Stimulated activated CD4-positive, alpha-beta T cell treated with anti-CD3 and anti-CD28 coated beads, Interleukin-2, amount 100 ng/mL, for 4 hours (primary cell): ENCODE results near the gene UTP11.

Source experiments
- DNase-seq: peaks from one replicate; pipeline ENCODE4 v3.0.0-alpha.2; 2020; ENCODE audit warnings: low read depth

The UTP11 gene

DNA sequence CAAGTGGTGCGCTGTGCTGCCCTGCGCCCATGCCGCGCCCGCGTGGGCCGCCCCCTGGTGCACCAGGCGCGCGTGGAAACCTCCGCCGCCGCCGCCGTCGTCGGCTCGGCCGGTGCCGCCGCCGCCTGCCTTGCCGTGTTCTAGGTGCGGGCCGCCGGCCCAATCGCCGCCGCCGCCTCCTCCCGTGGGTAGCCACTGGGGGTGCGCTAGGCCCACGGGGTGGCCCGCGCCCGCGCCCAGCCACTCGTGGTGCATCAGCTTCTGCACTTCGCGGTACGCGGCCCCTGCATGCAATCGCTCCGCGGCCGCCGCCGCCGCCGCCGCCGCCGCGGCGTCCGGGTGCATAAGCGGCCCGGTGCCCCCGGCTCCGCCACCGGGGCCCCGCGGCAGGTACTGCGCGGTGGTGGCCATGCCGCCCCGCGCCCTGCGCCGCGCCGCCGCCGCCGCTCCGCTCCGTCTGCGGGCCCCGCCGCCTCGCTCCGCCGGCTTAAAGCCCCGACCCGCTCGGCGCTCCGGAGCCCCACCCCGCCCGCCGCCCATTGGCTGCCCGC is 33.9 kb downstream of the UTP11 start, which contains the start of gene POU3F1:
Gene POU3F1 (minus strand): TSS at position 461 of the 551 bp plus-strand sequence. CDS start 50 bp downstream, at position 411.
- no peak for DNase-seq

DNA sequence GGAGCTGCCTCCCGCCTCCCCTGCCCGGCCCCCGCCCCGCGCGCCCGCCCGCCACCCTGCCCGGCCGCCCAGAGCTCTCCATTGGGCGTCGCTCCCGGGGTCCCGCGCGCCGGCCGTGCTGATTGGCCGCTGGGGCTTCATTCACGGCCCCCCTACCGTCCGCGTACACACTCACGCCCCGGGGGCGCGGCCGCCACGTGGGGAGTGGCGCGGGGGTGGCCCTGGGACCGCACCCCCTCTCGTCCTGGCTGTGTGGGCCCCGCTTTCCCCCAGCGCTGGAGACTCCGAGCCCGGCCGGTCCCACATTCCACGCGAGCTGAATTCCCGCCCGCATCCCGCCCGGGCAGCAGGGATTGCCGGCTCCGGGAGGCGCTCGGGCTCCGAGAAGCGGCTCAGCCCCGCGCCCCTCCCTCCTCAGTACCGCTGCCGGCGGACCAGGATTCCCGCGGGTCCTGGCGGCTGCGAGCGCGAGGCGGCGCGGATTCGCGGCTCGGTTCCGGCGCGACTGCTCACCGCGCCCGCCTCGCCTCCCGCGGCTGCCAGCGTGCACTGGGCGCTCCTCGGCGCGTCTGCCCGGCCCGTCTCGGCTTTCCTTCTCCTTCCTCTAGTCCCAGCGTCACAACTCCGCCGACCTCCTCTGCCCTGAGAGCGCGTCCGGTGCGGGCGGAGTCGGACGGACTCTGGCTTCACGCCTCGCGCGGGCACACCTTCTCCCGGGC is 34.5 kb downstream of the UTP11 start:
- DNase-seq = peak; percentile 71

DNA sequence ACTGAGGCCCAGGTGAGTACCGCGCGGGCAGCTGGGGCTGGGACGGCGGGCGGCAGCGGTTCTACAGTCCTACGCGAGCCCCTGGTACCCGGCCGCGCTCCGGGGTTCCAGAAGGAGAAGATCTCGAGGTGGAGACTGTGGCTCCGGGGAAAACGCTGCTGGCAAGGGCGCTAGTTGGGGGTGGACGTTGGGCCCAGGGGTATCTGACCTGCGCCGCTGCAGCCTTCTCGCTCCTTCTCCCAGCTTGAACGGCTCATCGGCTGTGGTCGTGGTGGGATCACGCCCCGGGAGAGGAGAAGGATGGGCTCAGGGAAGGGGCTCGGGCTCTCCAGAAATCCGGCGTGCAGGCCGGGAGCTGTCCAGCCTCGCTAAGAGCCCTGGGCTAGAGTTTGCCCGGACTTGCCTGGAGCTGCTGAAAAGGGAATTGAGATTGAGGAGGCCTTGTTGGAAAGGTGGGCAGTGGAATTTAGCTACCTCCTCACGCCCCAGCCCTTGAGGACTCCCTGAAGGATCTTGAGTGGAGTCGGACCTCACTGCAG is 35.1 kb downstream of the UTP11 start:
- no peak for DNase-seq

DNA sequence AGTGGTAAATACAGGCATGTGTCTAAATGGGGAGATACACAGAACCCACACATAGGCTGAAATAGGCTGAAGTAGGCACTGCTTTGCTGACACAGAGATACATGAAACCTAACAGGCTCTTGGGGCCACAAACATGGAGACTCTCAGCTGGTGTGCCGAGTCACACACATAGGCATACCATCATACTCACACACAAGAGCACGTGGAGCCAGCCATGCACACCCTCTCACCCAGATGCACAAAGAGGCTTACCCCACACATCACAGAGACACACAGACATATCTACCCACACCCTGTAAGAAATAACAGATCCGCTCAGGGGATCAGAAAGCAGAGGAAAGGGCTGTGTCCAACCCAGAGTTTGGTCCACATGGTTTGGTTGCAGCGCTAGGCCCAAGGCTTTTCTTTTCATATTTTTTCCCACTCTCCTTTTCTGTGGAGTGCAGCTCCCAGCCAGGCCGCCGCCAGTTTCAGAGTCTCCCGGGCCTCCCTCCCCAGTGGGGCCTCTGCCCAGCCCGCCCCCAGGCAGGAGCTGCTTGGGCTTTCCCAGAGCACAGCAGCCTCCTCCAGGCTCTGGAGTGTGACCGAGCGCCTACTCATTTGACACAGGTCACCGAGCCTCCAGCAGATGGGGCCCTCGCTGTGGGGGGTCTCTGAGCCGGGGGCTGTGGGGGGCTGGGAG is 38.0 kb downstream of the UTP11 start:
- no peak for DNase-seq

DNA sequence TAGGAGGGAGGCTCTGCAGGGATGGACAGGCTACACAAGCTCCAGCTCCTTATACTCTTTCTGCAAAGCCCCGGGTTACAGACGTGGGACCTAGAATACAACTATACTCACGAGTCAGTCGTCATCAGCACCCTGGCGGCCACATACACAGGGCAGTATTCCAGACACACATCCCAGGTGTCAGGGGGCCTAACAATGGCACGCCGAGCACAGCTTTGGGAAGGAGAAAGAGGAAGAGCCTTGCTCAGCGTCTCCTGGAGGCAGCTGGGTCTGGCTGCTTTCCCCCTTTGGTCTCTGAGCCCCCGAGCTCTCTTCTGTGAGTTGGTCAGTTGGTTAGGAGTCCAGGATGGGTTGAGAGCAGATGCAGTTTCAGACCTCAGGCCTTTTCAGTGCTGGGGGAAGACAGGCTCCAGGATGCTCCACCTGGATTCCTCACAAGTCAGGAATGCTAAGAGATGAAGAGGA is 38.6 kb downstream of the UTP11 start:
- DNase-seq = no peak

DNA sequence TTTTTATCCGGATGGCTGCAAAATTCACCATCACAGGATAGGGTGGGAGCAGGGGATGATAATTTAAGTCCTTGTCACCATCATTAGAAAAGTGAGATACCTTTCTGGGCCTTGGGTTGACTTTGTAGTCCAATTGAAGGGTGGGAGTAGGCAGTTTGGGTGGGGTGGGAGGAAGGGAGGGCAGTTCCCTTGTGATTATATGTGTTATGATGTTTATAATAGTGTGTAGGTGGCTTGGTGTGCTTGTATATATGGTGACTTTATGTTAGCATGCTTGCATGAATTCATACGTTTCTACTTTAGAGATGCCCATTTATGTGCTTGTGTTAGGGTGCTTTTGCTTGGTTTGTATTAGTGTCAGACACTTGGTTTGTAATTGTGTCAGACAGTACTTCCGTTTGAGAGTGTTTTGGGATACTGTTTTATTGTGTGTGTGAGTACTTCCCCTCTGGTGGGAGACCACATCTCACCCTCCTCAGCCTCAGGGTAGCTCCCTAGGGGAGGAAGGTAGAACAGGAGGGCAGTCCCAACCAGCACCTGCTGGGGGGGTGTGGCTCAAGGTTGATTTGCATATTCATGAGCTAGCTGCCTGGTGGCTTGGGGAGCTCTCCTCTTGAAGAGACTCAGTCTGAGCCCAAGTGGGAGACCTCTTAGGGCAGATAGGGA is 40.3 kb downstream of the UTP11 start:
- DNase-seq = no peak

DNA sequence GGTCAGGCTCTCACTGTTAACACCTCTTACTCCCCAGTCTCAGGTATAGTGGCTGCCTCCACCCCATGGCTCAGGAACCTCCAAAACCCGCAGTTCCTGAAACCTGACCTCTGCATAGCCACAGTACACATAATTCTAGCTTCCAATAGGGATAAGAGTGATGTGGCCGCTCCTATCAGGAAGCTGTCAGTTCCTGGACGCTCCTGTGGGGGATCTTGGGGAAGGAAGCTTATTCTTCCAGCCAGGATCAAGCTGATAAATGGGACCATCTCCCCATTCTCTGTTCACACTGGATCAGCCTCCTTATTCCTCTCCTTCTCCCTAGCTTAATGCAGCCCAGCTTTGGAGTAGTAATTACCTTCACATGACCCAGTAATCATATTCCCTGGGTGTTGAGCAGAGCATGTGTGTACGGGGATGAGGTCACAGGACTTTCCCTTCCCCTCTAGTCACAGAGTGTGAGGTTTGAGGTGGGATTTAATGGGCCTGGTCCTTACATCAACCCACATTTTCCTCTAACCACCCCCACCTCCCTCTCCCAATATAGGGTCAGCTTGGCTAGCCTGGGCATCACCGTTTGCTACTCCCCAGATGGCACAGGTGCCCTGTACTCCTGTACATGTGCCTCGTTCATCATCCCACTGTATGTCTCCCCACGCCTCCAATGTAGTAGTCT is 41.0 kb downstream of the UTP11 start:
- DNase-seq = no peak

DNA sequence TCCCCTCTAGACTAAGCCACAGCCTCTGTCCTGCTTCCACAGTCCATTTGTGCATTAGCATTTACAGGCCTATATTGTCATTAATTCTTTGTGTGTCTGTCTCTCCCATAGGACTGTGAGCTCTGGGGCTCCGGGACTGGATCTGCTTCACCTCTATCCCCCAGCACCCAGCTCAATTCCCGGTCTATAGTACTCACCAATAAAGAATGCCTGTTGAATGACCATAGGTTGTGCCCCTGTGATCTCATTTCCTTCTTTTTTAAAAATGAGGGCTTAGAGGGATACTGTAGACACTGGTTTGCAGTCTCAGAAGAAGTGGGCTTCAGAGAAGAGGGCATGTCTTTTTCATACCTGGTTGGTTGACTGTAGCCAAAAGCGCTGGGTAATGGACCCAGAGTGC is 42.9 kb downstream of the UTP11 start:
- no peak for DNase-seq

DNA sequence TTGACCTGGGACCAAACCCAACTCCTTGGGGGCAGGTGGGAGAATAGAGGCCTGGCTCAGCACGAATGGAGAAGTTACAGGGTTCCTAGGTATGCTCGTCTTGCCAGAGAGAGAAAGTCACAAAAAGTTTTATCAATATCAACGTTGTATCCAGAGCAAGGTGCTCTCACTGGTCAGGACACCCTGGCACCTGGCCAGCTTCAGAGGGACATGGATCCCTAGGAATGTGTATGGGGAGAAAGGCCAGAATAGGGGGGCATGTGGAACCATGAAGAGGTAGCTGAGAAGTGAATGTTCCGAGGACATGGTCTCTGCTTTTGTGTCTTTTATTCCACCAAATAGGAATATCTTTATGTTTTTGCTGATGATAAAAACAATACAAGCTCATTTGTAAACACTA is 43.4 kb downstream of the UTP11 start:
- no peak for DNase-seq

DNA sequence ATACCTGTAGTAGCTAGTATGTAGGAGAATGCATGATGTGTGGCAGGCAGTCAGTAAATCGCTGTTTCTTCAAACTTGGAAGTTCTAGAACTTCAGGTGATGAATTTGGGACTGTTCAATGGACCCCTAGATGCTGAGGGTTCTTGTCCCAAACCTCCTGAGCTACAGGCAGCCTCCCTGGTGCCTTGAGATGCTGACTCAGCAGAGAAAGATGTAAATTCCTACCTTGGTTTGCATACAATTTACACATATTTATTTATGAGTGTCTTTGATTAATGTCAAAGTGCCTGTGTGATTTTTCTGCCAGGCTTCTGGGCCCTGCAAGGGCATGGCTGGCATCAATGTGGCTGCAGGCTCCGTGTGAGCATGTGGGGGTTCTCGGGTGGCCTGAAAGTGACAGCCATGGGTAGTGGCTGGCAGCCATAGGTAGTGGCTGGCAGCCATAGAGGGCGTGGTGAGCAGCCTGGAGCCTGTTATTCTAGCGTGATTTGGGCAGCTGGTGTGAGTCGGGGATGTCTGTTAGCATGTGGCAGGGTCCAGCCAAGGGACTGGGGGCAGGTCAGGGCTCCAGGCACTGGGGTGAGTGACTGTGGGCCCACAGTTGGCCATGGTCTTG is 47.2 kb downstream of the UTP11 start:
- DNase-seq = no peak

DNA sequence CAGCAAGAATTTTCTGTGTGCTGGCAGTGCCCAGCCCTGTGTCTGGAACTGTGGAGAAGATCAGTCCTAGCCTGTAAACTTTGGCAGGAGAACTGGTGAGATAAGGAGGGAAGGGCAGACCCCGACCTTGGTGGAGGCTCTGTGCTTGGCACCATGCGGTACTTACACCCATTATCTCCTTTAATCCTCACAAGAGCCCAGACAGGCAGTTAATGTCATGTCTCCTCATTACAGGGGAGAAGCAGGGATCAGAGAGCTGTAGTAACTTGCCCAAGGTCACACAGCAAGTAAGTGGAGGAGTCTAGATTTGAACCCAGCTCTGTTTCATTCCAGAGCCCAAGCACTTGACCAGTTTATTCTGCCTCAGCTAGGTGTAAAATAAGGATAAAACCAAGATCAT is 48.0 kb downstream of the UTP11 start:
- DNase-seq = no peak

DNA sequence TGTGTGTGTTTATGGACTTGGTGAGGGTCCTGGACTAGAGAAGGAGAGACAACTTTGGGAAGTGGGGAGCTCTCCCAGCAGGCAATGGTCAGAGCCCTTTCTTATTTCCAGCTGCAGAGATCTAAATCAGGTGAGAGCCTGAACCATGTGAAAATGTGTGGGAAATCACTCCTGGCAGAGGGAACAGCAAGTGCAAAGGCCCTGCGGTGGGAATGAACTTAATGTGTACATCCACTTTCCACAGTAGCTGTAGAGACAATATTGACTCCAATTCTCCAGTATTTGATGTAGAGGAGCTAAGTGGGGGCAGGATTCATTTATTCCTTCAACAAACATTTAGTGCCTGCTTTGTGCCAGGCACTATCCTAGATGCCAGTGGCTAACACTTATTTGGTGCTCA is 48.8 kb downstream of the UTP11 start:
- no peak for DNase-seq

DNA sequence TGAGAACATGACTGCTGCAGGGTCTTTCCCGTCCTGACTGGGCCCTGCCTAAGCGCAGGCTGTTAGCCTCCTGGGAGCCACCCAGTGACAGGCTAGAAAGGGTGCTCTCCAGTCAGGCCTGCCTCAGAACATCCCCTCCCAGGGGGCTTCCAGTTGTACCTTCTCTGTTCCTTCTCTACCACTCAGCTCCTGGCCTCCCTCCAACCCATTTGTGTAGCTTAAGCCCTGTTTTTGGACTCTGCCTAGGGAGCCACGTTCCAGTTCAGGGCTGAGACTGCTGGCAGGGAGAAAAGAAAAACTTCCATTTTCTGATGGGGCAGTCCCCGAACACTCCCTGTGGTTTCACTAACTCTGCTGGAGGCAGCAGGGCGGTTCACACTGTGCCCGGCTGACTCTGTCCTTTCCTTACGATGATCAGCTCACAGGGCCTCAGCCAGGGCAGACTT is 49.4 kb downstream of the UTP11 start:
- DNase-seq = no peak

DNA sequence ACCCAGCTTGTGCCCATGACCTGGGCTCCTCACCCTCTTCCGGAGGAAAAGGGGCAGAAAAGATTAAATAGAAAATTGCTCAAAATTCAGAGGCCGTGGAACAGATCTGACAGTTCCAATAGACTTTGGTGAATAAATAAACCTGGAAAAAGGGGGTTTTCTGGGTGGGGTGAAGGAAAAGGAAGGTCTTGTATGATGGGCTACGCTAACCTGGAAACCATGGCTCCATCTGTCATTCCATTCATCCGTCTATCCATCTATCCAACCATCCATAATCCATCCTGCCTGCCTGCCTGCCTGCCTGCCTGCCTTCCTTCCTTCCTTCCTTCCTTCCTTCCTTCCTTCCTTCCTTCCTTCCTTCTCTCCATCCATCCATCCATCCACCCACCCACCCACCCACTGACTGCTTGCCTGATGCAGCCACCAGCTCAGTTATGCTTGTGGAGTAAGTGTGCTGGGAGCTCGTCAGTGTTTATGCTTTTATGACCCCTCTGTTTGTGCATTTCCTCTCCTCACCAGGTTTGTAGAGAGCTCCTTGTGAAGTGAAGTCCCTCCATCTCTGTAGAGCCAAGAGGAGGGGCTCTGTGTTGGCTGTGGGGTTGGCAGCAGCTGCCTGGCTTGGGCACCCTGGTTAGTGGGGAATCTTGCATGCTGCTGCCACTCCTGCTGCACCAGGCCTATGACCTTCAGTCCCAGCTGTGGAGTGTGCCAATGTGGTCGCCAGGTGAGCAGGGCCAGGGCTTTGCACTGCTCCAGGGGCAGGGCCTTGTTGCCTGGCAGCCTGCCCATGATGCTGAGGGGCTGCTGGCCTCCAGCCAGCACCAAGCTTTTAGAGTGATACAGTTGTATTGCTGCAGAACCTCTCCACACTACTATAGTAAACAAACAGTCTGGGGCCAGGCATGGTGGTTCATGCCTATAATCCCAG is 50.1 kb downstream of the UTP11 start:
- DNase-seq = no peak

DNA sequence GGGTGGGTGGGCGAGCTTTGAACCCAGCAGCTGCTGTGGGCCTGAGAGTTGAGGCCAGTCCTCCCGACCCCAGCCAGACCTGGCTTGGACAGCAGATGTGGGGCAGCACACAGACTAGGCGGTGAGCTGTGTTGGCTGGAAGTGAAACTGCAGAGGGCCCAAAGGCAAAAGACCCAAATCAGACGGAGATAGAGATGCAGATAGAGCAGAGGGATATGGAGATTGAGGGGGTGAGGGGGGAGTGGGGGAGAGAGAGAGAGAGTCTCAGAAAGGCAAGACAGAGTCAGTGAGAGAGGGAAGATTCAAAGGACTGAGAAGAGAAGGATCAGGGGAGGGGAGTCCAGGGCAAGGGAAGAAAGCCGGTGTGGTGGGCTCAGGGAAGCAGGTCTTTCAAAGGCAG is 51.1 kb downstream of the UTP11 start:
- DNase-seq = no peak

DNA sequence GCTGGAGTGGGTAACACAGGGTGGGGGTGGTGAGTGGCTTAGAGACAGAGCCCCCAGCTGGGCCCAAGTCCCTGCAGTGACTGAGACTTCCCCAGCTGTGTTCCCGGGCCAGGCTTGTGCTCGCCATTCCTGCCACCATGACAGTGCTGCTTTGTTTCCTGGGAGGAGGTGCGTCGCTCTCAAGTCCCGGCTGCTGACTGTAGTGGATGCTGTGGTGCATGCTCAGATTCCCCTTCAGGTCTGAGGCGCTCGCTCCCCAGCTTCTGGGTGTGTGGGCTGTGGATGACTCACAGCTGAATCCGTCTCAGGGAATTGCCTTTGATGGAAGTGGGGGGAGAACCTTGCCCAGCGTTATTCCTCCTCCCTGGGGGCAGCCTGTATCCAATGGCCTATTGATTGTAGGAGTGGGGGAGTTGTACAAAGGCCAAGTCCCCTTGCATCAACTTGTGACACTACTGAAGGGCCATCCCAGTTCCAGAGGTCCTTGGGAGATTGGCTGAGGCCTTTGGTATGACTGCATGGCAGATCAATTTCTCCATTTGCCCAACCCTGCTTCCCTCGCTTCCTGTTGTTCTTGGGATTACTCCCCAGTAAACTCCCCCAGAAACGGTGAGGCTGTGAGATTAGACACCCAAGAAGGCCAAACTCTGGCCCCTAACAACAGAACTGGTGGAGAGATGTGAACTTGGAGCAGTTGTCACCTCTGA is 51.8 kb downstream of the UTP11 start:
- no peak for DNase-seq

DNA sequence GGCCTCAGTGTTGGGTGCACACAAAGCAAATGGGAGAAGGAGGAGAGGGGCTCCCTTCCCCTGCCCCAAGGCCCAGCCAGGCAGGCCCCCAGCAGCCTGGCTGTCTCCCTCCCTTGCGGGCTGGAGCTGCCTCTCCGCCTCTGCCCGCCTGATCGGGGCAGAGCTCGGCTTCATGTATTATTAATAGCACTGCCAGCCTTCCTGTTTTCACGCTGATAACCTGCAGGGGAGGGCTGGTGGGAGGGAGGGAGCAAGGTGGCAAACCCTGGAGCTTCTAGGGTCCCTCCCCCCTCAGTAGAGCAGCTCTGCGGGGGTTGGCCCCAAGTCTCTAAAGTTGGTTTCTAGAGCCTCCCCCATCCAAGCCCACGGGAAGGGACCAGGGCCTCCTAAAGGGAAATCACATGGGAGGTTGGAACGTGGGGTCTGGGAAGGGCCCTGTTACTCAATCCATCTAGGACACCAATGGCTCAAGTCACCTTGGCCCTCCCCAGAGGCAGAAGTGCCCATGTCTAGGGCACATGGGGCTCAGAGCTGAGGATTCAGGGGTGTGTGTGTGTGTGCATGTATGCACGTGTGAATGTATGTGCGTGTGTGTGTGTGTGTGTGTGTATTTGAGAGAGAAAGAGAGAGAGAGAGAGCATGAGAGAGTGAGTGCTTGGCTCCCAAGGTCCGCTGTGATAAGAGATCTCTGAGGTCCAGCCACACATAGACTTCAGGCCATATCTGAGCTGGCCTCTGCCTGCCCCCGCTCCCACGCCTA is 55.9 kb downstream of the UTP11 start:
- no peak for DNase-seq

DNA sequence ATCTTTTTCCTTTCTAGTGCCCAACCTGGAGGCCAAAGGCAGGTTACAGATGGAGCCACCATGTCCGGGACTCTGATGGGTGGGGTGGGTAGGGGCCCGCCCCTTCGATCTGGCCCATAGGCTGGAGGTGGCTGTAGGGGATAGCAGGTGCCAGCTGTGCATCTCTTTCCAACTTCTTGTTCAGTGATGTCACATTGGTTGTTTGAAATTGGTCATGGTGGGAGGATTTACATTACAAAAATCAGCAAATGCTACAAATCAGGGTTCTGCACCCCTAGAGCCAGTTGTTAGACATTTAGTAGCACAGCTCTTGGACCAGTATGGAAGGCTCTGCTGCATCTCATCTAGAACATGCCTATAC is 56.4 kb downstream of the UTP11 start:
- no peak for DNase-seq
